ENCODE results near the gene GAK. TPM values are rescaled to one million over a fixed set of nuclear protein-coding genes. Genes with fewer than 3 reads are reported as not detected.

The GAK gene
- total RNA-seq, 1 donor from 2014 or later, result 123 TPM

DNA sequence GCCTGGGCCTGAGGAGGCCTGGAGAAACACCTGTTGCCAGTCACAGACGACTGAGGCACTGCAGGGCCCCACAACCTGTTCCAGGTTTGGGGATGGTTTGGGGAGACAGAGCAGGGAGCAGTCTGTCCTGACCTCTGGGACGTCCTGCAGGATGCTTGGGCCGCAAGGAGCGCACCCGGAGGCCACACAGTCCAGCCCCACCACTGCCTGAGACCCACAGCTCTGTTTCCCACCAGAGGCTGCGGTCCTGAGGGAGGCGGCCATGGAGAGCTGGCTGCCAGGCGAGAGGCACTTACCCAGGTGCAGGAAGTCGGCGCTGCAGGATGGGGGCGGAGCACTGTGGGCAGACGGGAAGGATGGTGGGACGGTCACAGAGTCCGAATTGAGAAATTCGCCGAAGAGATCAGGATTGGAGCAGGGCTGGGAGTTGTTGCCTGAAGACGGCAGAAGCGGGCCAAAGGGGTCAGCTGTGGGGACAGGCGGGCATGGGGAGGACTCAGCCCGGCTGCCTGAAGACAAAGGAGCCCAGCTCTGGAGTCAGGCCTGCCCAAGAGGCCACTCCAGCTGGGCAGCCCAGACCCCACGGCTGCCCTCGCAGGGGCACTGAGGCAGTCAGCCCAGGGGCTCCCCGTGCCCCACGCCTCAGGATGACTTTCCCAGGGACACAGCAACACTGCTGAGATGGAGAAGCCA lies 65.9 kb downstream of the GAK start:
- Mint-ChIP-seq H3K36me3 (ENCODE audit: unreplicated experiment) (peaks cover 24% of the 10 kb centered on the region), H3K27me3 (ENCODE audit: unreplicated experiment) (peaks cover 18% of the 10 kb centered on the region)

DNA sequence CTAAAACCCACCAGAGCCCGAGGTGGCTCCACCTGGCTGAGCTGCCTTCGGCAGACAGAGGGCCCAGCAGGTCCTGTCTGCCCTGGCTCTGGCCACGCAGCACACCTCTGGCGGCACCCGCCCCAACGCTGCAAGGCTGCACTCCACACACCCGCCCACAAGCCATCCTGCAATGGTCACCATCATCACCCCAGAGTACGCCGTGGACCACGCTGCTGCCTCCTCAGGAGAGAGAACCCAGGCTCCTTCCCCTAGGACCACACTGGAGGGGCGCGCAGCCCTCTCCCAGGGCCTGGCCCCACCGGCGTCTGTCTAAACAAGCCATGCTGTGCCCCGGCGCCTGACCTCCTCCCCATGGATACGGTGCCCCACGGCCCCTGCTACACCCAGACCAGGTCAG lies 66.5 kb downstream of the GAK start:
- TF ChIP-seq, protein P1, sequence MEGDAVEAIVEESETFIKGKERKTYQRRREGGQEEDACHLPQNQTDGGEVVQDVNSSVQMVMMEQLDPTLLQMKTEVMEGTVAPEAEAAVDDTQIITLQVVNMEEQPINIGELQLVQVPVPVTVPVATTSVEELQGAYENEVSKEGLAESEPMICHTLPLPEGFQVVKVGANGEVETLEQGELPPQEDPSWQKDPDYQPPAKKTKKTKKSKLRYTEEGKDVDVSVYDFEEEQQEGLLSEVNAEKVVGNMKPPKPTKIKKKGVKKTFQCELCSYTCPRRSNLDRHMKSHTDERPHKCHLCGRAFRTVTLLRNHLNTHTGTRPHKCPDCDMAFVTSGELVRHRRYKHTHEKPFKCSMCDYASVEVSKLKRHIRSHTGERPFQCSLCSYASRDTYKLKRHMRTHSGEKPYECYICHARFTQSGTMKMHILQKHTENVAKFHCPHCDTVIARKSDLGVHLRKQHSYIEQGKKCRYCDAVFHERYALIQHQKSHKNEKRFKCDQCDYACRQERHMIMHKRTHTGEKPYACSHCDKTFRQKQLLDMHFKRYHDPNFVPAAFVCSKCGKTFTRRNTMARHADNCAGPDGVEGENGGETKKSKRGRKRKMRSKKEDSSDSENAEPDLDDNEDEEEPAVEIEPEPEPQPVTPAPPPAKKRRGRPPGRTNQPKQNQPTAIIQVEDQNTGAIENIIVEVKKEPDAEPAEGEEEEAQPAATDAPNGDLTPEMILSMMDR (IDR thresholded peaks at IDR 0.05; ENCODE audit: partially characterized antibody, unreplicated experiment), result no peak
- DNase-seq, result no peak
- H3K27ac Mint-ChIP-seq (ENCODE audit: unreplicated experiment), result no peak overlapping the region
- peaks cover 18% of the 10 kb centered on the region for H3K27me3 Mint-ChIP-seq (ENCODE audit: unreplicated experiment)
- H3K9me3 Mint-ChIP-seq (ENCODE audit: unreplicated experiment), result peaks cover 13% of the 10 kb centered on the region
- H3K36me3 Mint-ChIP-seq (ENCODE audit: unreplicated experiment), result peaks cover 24% of the 10 kb centered on the region
- H3K4me3 Mint-ChIP-seq (ENCODE audit: unreplicated experiment), result no peak overlapping the region
- no peaks in the 10 kb centered on the region for H3K4me1 Mint-ChIP-seq (ENCODE audit: low read depth, unreplicated experiment)

More for the DNA sequence above, 65.9 kb downstream of the GAK start:
- Mint-ChIP-seq H3K4me3 (ENCODE audit: unreplicated experiment) (no peak overlapping the region), H3K4me1 (ENCODE audit: low read depth, unreplicated experiment) (no peaks in the 10 kb centered on the region), H3K9me3 (ENCODE audit: unreplicated experiment) (peaks cover 10% of the 10 kb centered on the region), H3K27ac (ENCODE audit: unreplicated experiment) (no peak overlapping the region)
- DNase-seq, result no peak
- TF ChIP-seq, protein P1 (IDR thresholded peaks at IDR 0.05; ENCODE audit: partially characterized antibody, unreplicated experiment), result no peak

DNA sequence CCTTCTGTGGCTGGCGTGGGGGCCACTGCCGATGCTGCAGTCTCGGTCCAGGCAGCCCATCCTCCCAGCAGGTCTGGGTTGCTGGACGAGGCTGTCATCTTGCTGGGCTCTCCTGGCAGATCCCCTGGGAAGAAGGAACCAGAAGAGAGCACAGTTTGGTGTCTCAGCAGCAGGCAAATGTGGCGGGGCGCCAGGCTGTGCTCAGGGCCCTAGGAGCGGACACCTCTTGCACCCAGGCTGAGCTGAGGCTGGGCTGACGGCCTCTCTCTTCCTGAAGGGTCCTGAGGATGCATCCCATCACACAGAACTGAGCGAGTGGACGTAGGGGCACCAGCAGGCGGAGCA lies 67.0 kb downstream of the GAK start:
- H3K27me3 Mint-ChIP-seq (ENCODE audit: unreplicated experiment), result peaks cover 15% of the 10 kb centered on the region
- peaks cover 27% of the 10 kb centered on the region for H3K36me3 Mint-ChIP-seq (ENCODE audit: unreplicated experiment)
- no peak overlapping the region for H3K4me3 Mint-ChIP-seq (ENCODE audit: unreplicated experiment)
- TF ChIP-seq, protein P1 (IDR thresholded peaks at IDR 0.05; ENCODE audit: partially characterized antibody, unreplicated experiment), result no peak
- no peak for DNase-seq
- H3K27ac Mint-ChIP-seq (ENCODE audit: unreplicated experiment), result no peak overlapping the region
- peaks cover 13% of the 10 kb centered on the region for H3K9me3 Mint-ChIP-seq (ENCODE audit: unreplicated experiment)
- no peaks in the 10 kb centered on the region for H3K4me1 Mint-ChIP-seq (ENCODE audit: low read depth, unreplicated experiment)

DNA sequence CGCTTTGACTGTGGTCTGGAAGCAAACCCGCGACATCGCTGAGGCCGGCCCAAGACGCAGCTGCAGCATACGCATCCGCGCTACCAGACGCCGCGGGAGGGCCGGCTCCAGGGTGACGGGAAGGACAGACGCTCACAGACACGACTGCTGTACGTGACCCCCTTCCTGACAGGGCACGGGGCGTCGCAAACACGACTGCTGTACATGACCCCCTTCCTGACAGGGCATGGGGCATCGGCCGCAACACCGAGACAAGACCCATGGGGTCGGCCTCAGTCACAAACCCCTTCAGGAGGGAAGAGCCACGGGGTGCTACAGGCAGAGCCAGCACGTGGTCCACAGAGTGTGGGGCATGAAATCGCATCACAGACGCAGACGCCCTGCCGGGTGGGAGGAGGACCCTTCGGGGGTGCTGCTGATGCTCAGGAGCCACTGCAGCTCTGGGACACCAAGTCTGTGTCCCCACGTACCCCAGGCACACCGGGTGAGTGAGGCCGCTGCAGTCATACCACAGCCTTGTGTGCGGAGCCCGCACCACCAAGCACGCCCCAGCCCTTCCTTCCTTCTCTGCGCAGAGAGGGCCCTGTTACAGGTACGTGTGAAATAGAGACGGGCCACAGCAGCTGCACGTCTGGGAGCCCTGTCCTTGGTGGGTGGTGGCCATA lies 67.5 kb downstream of the GAK start:
- Mint-ChIP-seq H3K4me1 (ENCODE audit: low read depth, unreplicated experiment) (peaks cover 2% of the 10 kb centered on the region), H3K9me3 (ENCODE audit: unreplicated experiment) (peaks cover 9% of the 10 kb centered on the region), H3K36me3 (ENCODE audit: unreplicated experiment) (peaks cover 22% of the 10 kb centered on the region), H3K4me3 (ENCODE audit: unreplicated experiment) (no peak overlapping the region), H3K27me3 (ENCODE audit: unreplicated experiment) (peaks cover 13% of the 10 kb centered on the region), H3K27ac (ENCODE audit: unreplicated experiment) (no peak overlapping the region)
- no peak for DNase-seq
- TF ChIP-seq, protein P1 (IDR thresholded peaks at IDR 0.05; ENCODE audit: partially characterized antibody, unreplicated experiment), result no peak

DNA sequence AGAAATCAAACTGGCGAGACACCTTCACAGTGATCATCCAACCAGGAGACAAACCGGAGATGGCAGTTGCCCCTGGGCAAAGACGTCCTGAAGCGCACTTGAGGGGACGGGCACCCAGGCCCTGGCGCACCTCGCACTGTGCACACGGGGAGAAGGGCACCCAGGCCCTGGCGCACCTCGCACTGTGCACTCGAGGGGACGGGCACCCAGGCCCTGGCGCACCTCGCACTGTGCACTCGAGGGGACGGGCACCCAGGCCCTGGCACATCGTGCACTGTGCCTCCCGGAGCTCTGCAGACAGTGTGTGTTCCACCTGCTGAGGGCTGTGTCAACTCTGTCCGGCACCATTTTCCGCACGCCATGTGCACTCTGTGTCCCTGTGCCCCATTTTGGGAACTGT lies 71.6 kb downstream of the GAK start:
- Mint-ChIP-seq H3K36me3 (ENCODE audit: unreplicated experiment) (peaks cover 43% of the 10 kb centered on the region), H3K4me3 (ENCODE audit: unreplicated experiment) (no peak overlapping the region), H3K9me3 (ENCODE audit: unreplicated experiment) (peaks cover 30% of the 10 kb centered on the region), H3K4me1 (ENCODE audit: low read depth, unreplicated experiment) (peaks cover 22% of the 10 kb centered on the region), H3K27me3 (ENCODE audit: unreplicated experiment) (peaks cover 24% of the 10 kb centered on the region), H3K27ac (ENCODE audit: unreplicated experiment) (peak overlapping the region; percentile 48)
- peak; percentile 6 for DNase-seq
- TF ChIP-seq, protein P1 (IDR thresholded peaks at IDR 0.05; ENCODE audit: partially characterized antibody, unreplicated experiment), result no peak

Data from glutamatergic neuron (in vitro differentiated cells).